Measurements from ENCODE around the gene TEX2.

Gene TEX2

GRCh38 chr17:64110379-64111152, 152.5 kb downstream of the TEX2 start:
- DNase-seq: no peak

- no peak for DNase-seq
These were observed 153.7 kb downstream of the TEX2 start for GRCh38 chr17:64109400-64109799.

- DNase-seq: peak; percentile 12
These were observed 155.4 kb downstream of the TEX2 start for GRCh38 chr17:64107500-64108236.

GRCh38 chr17:64106918-64107317, 156.1 kb downstream of the TEX2 start:
- DNase-seq: no peak

- DNase-seq: no peak
These were observed 159.4 kb downstream of the TEX2 start for GRCh38 chr17:64103391-64104364.

- DNase-seq: no peak
These were observed 160.3 kb downstream of the TEX2 start for GRCh38 chr17:64102627-64103390.

GRCh38 chr17:64099543-64099942, 163.5 kb downstream of the TEX2 start:
- DNase-seq: no peak

Measured in NCI-H146 (cell line).